ENCODE measurements around the gene RHBDL2.
"Not testable (repeated sequence)": the region's sequence is repeated elsewhere in the genome, so short reads cannot be mapped to it uniquely, and the experiment has no call there.

RHBDL2 gene

DNA sequence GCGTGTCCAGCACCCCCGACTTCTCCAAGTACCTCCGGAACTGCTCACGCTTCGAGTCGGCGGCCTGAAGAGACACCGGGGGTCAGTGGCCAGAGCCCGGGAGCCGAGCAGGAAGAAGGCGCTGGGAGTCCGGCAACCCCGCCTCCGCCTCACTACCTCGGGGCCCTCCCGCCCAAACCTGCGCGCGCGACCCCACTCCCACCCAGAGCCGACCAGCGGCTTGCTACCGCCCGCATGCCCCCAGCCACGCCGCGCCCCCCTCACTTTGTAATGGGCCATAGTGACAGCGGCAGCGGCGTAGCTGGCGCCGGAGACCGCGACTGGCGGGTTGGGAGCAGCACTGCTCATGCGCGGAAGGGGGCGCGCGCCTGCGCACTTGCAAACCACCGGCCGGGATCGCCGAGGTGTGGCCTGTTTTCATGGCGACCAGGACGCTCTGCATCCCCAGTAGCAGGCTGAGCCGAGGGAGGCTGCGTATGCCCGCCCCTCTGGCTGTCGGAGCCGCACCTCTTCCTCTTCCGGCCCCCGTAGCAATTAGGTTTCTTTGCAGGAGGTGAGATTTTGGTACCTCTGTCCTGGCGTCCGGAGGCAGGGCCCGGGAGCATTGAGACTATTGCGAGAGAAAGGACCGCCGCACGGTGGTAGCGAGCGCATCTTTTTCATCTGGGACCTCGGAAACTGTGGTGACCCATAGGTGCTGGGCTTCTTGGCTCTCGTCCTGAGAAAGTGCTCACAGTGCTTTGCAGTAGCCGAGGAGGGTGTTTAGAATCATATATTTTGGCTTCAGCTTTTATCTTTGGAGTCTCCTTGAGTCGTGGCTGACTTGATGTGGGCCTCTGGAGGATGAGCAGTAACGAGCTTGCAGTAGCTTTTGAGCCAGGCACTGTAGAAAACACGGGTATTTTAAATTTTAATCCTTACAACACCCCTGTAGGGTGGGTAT, 68.3 kb downstream of the RHBDL2 start, which contains the start of gene MYCBP:
Gene MYCBP (minus strand): TSS at position 322 of the 943 bp plus-strand sequence. CDS start 43 bp downstream, at position 279.
- DNase-seq, result peak; percentile 95 to 97

DNA sequence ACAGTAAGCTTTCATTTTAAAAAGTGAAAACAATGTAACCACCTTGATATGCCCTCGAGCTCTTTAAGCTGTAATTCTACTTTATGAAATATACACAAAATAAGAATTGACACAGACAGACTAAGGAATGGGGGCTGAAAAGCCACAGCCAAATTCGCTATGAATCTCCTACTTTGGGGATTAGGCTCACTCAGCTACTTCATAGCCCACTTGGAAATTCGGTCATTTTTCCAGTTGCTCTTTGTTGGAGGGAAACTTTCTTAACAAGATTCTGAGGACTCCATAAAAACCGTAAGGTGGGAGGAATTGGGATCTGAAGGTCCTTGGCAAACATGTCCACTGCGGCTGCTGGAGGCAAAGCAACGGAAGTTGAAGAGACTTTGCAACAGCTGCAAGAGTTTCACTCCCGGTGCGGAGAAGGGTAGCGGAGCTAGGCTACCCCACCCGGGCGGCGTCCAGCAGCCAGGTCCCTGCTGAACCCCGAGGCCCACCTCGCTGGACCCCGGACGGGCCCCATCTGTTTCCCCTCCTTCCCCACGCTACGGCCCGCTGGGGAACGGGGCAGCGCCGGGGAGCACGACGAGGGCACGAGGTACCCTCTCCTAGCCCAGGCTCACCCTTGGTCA, 69.1 kb downstream of the RHBDL2 start:
- DNase-seq, result peak in 1 of 2 experiments; percentile 10

DNA sequence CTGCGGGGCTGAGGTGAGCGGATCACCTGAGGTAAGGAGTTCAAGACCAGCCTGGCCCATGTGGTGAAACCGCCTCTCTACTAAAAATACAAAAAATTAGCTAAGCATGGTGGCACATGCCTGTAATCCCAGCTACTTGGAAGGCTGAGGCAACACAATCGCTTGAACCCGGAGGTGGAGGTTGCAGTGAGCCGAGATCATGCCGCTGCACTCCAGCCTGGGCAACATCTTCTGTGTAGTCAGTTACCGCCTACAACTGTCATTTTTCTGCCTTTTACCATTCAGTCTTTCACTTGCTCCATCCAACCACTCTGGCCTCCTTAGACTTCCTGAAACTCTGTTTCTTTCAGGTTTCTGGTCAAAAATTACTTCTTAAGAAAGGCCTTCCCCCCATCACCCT, 70.6 kb downstream of the RHBDL2 start:
- no peak for DNase-seq

DNA sequence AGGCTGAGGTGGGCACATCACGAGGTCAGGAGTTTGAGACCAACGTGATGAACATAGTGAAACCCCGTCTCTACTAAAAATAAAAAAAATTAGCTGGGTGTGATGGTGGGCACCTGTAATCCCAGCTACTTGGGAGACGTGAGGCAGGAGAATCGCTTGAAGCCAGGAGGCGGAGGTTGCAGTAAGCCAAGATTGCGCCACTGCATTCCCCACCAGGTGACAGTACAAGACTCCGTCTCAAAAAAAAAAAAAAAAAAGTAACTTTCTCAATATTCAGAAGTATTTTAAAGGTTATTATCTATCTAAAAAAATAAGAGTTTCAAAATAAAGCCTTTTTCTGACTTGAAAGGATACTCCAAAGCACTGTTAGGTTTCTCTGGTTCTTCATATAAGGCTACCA, 74.4 kb downstream of the RHBDL2 start:
- DNase-seq, result no peak

DNA sequence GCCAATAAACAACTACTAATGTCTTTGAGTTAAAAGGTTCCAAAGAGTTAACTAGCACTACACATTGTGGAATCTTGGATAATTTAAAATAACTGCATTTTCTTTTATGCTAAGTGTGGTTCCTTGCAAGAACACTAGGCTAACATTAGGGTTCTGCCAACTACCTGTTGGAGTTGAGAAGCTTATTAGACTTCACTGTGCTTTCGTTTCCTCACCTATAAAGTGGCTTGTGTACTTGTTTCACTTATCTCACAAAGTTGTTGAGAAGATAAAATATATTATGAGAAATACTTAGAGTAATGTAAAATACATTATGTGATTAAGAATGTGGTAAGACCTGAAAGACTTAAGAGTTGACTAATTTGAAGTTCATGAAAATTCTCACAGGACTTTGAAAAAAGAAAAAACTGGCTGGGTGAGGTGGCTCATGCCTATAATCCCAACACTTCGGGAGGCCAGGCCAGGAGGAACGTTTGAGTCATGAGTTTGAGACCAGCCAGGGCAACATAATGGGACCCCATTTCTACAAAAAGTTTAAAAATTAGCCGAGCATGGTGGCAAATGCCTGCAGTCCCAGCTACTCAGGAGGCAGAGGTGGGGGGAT, 76.4 kb downstream of the RHBDL2 start:
- no peak for DNase-seq

DNA sequence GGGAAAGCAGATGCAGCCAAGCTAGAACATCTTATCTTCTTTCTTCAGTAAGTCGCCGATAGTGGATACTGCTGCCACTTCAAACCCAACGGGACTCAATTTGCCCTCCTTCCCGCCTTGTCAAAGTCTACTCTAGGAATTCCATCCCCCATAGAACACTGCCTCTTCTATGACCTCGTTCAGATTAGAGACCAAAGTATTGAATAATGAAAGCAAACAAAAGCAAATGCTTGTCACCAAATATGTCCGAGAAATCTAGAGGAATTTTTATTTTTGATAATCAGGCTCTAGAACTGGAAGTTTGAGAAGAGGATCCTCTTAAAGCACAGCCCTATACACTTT, 81.2 kb downstream of the RHBDL2 start:
- no peak for DNase-seq

DNA sequence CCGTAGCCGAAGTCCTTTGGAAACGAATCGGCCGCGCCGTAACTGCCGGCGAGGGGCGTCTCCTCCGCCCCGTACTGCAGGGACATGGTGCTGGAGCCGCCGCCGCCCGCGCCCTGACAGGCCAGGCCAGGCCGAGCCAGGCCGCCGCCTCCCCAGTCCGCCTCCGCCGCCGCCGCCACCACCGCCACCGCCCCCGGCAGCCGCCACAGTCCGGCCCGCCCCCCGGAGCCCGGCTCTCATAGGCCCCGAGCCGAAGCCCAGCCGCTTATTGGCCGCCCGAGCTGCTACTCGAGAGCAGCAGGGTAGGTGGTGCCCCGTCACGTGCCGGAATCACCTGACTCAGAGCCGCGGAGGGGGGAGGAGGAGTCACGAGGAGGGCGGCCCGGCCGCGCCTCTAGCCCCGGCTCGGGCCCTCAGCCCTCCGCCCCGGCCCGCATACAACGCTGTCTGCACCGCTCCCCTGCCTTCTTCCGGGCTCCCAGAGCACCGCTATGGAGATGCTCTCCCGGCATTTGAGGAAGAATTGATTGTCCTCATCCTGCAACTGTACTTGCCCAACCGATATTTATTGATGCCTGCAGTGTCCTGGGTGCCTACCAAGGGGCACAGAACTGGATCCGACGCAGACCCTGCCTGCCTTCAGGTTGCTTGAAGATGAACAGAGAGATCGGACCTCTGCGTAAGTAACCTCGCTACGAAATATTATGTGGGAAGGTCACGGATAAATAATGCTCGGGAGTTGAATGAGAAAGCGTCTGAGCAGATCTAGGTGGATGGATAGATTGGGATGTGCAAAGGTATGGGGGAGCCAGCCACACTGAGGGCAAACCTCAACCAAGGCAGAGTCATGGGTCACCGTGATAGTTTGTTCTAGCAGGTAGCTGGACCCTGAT, 81.8 kb downstream of the RHBDL2 start, which contains the start of gene RRAGC:
Gene RRAGC (minus strand): TSS at position 212 of the 893 bp plus-strand sequence. CDS start 126 bp downstream, at position 86.
- DNase-seq, result peak; percentile 91 to 98

DNA sequence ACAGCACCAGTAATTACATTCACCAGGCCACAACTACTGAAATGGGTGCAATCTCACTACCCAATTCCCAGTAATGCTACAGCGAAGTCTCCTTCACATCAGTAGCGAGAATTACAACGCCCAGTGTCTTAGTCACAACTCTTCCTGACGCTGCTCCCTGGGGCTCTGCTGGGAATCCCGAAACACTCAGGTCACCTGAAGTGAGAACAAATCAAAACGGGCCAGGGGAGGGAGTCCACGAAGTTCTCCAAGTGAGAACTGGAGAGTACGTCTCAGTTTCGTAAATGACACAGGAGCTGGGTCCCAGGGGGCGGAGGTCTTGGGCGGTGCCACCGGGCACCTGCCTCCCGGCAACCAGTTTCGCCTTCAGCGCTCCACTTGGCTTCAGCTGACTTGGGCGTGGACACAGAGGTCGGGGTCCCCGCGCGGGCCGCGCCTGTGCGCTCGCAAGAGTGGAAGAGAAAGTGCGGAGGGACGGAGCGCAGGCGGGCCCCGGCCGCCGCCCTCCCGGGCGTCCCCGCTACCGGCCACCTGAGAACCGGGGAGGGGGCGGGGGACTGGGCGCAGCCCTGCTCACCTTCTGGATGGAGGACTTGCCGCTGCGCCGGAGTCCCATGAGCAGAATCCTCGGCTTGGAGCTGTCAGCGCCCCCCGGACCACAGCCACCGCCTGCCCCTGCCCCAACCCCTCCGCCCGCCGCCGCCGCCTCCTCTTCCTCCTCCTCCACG, 82.6 kb downstream of the RHBDL2 start:
- DNase-seq, result no peak

DNA sequence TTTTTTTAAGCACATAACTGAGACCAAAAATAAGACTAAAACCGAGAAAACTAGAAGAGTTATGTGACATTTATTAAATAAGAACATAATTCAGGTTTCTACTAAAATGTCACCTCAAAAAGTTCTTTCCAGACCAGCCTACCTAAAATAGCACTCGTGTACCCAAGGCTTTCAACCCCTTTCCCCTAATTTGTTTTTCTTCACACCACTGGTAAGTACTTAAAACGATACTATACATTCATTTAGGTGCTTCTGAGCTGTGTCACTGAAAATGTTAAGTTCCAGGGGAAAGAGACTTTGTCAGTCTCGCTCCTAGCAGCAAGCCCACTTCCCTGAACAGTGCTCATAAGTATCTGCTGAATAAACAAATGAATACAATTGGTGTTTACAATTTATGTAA, 88.8 kb downstream of the RHBDL2 start:
- DNase-seq, result no peak

DNA sequence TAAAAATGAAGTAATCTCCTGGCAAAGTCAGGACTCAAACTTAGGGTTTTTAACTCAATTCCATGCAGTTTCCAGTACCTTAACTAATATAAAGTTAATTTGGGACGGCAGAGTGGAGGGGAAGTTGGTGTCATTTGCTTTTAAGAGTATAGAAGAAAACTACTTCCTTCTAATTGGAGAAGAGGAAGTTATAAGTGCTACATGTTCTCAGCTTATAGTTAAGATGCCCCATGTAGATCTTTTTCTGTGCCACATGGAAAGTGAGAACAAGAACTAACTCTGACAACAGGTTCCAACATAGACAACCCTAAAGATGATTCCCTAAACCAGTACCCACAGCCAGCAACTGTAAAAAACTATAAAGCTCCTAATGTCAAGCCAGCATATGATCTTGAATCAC, 93.6 kb downstream of the RHBDL2 start:
- no peak for DNase-seq

DNA sequence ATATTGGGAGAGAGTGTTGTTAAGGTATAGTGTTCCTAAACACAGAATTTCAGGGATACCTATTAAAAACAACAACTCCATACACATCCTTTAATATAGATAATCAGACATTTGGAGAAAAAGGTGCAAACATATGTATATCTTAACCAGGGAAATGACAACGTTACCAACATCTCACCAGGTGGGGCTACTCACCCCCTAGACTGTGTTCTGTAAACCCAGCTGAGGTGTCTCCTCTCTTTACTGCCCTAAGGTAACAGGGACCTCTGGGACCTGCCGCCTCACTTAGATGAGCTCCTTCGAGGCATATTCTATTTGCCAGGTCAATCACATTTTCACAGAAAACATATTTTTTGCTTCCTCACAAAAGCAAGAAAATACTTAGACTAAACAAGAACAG, 95.4 kb downstream of the RHBDL2 start:
- no peak for DNase-seq

DNA sequence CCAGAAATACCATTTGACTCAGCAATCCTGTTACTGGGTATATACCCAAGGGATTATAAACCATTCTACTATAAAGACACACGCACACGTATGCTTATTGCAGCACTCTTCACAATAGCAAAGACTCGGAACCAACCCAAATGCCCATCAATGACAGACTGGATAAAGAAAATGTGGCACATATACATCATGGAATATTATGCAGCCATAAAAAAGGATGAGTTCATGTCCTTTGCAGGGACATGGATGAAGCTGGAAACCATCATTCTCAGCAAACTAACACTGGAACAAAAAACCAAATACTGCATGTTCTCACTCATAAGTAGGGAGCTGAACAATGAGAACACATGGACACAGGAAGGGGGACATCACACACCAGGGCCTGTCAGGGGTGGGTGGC, 96.5 kb downstream of the RHBDL2 start:
- DNase-seq, result not testable (repeated sequence)

DNA sequence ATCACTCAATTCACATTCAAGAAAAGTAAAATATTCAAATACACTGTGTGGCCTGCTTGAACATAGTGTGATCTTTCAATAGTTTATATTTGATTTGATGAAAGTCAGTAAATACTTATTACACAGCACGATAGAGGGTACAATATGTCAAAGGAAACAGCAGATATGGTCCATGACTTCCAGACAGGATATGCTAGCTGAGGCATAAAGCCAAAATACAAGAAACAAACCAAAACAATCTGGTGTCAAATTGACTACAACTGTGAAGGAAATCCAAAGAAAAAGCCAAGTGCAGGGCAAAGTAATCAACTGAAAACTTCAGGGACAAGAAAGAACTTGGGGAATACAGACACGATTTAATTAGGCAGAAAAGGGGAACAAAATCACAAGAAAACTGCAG, 101.3 kb downstream of the RHBDL2 start:
- no peak for DNase-seq

DNA sequence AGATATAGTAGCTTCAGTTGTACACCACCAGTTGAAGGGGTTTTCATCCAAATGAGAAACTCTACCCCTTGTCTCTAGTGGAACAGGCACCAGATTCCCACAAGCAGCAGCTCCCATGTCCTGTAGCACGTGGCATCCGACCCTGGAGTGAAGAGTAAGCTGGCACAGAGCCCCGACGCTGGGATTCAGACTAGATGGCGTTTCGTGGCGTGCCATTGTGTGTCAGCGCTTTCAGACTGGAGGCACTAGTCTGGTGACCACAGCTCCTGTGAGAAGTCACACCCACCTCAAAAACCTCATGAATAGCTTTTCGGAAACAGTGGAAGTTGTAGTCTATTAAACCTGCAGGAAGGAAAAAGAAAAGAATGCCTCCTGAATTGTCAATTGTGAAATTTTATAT, 102.3 kb downstream of the RHBDL2 start:
- no peak for DNase-seq

DNA sequence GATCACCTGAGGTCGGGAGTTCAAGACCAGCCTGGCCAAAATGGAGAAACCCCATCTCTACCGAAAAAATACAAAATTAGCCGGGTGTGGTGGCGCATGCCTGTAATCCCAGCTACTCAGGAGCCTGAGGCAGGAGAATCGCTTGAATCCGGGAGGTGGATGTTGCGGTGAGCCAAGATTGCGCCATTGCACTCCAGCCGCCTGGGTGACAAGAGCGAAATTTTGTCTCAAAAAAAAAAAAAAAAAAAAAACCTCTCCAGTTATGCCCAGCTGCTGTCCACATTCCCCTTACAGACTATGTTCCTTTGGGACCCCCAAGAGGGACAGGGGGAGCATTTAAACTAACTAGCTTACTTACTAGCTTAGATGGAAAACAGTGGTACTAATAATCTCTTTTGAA, 105.3 kb downstream of the RHBDL2 start:
- not testable (repeated sequence) for DNase-seq

Data from NCI-H446 (cell line).